Measurements from ENCODE around the gene PCDHGA9. TPM values are rescaled to one million over a fixed set of nuclear protein-coding genes. Genes with fewer than 3 reads are reported as not detected.

PCDHGA9 gene
- total and polyA plus RNA-seq, 9 of the 15 experiments (the other 6 are each of a cell fraction or from before 2014, with no cell fraction given), result 0.03 to 0.18 (median 0.11) TPM; not detected in 2

DNA sequence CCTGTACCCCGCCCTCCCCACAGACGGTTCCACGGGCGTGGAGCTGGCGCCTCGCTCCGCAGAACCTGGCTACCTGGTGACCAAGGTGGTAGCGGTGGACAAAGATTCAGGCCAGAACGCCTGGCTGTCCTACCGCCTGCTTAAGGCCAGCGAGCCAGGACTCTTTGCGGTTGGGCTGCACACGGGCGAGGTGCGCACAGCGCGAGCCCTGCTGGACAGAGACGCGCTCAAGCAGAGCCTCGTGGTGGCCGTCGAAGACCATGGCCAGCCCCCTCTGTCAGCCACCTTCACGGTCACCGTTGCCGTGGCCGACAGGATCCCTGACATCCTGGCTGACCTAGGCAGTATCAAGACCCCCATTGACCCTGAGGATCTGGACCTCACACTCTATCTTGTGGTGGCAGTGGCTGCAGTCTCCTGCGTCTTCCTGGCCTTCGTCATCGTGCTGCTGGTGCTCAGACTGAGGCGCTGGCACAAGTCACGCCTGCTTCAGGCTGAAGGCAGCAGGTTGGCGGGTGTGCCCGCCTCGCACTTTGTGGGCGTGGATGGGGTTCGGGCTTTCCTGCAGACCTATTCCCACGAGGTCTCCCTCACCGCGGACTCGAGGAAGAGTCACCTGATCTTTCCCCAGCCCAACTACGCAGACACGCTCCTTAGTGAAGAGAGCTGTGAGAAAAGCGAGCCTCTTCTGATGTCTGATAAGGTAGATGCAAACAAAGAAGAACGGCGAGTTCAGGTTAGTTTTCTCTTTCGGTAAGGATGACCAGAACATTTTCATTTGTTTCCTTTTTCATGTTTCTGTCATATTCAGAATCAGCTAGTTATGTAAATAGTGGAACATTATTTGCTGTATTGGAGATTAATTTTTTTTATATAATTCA is 36.3 kb upstream of the PCDHGA9 start:
- H3K4me3 ChIP-seq, result no peak overlapping the region
- no TSS peak for BruUV-seq (replicated peaks)
- POLR2A ChIA-PET, result no interaction called here

More for the DNA sequence above, 36.3 kb upstream of the PCDHGA9 start:
- in situ Hi-C loops (cut with MboI) (no loop called here), intact Hi-C loops (cut with micrococcal nuclease) (no loop called here)
- Histone ChIP-seq H3K27ac (ENCODE audit: extremely low read depth, low read depth, low read length) (no peak overlapping the region), H4K20me1 (replicated peaks; ENCODE audit: control insufficient read depth, insufficient read depth, low read length) (no peaks in the 10 kb centered on the region), H2AFZ (ENCODE audit: low read depth, low read length) (no peak overlapping the region), H3K9ac (ENCODE audit: insufficient read depth in 1 of 2, low read depth in 2 of 2, low read length in 2 of 2) (0 out of 4 replicates have a peak overlapping the region, but pooled peaks of 1 of the 2 experiments have one; percentile 20), H3K4me2 (ENCODE audit: insufficient read depth, low read length) (no peak overlapping the region), H3K79me2 (ENCODE audit: control insufficient read depth, insufficient read depth, low read length) (no peaks in the 10 kb centered on the region), H3K36me3 (ENCODE audit: control insufficient read depth, insufficient read depth, low read length) (no peaks in the 10 kb centered on the region), H3K4me1 (replicated peaks in 1 of 2; ENCODE audit: control insufficient read depth in 2 of 2, insufficient read depth in 2 of 2, low read length in 2 of 2) (peaks cover 0 to 12% of the 10 kb centered on the region in 2 experiments; a peak in 1 of 5 replicates), H3K27me3 (ENCODE audit: control insufficient read depth in 2 of 2, insufficient read depth in 2 of 2, low read length in 2 of 2) (peaks cover 16 to 41% of the 10 kb centered on the region in 2 experiments), H3K9me3 (replicated peaks; ENCODE audit: control insufficient read depth, insufficient read depth, low read depth, low read length) (no peaks in the 10 kb centered on the region), H3K9me1 (ENCODE audit: control insufficient read depth, insufficient read depth, low read length) (no peaks in the 10 kb centered on the region)
- DNase-seq (ENCODE audit: extremely low read depth in 1 of 4, low spot score in 3 of 4) (no peak), FAIRE-seq (no peak), ATAC-seq (no peak)
- no peak for TF ChIP-seq ZNF764 (CRISPR knock-in tag; IDR thresholded peaks at IDR 0.05; ENCODE audit: low read depth)
- 0 out of 2 replicates have a peak, but pooled peaks have one; percentile 64 for TF ChIP-seq ZNF75A (CRISPR knock-in tag; IDR thresholded peaks at IDR 0.05)
- WGBS (ENCODE audit: insufficient coverage, low coverage, missing lambda C conversion rate), result 5% methylated on average over 40 of the region's 46 CpGs
- CTCF ChIA-PET (ENCODE audit: low intra/inter-chr PET ratio), result no interaction called here
